ENCODE data around the gene YAF2.
A peak's percentile ranks its signal among the peaks of the same experiment; 100 is the strongest.

Gene YAF2
- 39.5 to 103 reads per million in 2 donors for total RNA-seq

GRCh38 chr12:42238240-42239140 lies at the start of gene YAF2:
Gene YAF2, minus strand, starts transcription at chr12:42238248. Its CDS starts 68 bp downstream, at chr12:42238180.
- peak; percentile 84 for DNase-seq

GRCh38 chr12:42286741-42287140 lies 48.7 kb upstream of the YAF2 start:
- no peak for DNase-seq

- DNase-seq = no peak
Observed at GRCh38 chr12:42285431-42285830, 47.4 kb upstream of the YAF2 start.

DNA sequence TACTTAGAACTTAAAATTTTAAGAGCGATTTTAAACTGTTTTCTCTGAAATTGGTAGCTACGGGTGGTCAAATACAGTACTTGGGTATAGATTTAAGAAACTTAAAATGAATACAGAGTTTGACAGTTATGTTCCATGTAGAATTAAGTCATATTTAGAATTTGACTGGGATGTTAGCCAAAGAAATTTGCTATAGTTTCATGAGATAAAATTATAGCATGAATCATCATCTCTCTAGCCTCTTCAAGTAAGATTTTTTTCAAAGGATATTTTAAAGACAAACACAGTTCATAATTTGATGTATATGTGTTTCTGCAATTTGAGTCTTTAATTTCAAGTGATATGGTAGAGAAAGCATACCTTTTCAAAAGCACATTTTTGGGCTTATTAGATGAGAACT lies 46.8 kb upstream of the YAF2 start:
- no peak for DNase-seq

DNA sequence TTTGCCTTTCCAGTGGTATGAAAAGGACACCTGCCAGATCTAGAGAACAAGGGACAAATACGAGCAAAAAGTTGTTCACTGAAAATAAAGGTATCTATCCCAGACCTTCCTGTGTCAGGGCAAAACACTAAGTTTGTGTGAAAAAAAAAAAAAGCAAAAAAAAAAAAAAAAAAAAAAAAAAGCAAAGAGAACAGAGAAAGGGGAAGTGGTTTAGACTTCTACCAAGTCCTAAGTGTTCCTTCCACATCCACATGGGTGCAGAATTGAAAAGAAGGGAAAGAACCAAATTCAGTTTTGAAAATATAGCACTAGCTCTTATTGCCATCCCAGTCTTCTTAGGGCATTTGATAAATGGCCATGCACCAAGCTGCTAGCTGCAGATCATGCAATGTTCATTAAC lies 46.1 kb upstream of the YAF2 start:
- no peak for DNase-seq

DNA sequence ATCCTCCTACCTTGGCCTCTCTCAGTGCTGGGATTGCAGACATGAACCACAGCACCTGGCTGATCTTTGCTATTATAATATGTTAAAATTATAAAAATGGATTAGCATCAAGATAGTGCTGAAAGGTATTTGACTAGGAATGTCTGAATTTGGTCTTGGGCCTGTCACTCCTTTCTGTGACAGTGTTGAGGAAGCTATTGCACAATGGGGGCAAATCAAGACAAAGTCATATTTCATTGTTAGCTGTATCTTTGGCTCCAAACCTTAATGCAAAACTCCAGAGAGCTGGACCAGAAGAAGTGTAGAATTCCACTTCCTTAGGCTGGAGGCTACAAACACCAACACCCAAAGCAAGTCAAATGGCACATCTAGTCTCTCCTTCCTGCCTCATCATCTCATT lies 45.7 kb upstream of the YAF2 start:
- no peak for DNase-seq

- DNase-seq = no peak
Observed at GRCh38 chr12:42282294-42282693, 44.2 kb upstream of the YAF2 start.

DNA sequence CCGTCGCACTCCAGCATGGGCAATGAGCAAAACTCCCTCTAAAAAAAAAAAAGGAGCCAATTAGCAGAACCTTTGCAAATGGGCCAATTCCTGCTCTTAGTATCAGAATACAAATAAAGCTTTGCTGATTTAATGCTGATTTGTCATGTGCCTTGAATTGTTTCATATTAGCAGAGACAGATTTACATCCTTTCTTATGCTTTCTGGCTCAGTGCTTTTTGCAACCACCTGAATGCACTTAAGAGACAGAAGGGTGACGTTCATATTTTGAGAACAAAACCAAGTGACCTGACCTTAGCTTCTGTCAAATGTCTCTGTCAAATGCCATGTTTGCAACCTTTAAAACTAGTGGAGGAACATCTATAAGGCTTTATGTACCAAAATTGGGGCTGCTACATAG lies 43.8 kb upstream of the YAF2 start:
- no peak for DNase-seq

DNA sequence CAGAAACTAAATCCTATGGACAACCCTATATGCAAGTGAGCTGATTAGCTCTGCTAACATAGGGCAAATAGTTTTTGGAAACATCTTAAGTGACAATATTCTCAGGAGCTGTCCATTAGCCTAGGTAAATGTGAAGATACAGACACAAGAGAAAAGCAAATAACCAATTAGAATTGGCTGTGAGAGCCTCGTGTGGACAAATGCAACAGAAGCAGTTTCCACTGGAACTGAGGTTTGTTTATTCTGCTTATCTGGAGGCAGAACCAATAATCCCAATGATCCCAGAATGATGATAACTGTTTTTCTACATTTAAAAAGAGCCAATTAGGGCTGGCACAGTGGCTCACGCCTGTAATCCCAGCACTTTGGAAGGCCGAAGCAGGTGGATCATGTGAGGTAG lies 43.2 kb upstream of the YAF2 start:
- no peak for DNase-seq

DNA sequence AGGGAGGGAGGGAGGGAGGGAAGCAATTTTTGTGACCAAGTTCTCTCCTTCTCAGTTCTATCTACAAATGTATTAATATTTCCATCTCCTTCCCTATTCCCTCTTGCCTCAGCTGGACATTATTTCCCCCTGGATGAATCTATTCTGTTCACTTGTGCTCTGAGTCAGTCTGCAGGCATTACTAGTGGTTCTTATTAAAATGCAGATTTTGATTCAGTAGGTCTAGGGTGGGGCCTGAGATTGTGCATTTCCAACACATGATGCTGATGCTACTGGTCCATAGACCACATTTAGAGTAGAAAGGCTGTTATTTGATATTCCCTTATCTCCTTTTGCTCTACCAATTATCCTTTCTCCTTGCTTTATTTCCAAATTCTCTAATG lies 40.1 kb upstream of the YAF2 start:
- no peak for DNase-seq

GRCh38 chr12:42277396-42278127 lies 39.5 kb upstream of the YAF2 start:
- DNase-seq = no peak

- no peak for DNase-seq
Observed at GRCh38 chr12:42275499-42275898, 37.5 kb upstream of the YAF2 start.

DNA sequence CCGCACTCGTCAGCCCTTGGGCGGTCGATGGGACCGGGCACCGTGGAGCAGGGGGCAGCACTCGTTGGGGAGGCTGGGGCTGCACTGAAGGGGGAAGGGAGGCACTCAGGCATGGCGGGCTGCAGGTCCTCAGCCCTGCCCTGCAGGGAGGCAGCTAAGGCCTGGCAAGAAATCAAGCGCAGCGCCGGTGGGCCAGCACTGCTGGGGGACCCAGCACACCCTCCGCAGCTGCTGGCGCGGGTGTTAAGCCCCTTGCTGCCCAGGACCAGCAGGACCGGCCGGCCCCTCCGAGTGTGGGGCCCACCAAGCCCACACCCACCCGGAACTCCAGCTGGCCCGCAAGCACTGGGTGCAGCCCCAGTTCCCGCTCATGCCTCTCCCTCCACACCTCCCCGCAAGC lies 35.7 kb upstream of the YAF2 start:
- no peak for DNase-seq

DNA sequence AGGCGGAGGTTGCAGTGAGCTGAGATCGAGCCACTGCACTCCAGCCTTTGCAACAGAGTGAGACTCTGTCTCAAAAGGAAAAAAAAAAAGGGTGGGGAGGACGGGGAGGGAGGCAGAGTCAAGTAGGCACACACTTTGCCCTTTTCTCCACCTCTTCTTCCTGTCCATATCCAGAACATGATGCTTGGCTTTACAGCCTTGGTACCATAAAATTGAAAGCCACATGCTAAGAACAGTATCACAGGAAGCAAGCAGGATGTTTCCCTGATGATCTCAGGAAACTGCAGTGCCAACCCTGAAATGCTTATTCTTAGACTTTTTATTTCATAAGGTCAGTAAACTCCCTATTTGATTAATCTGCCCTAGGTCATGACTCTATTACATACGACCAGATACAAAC lies 32.5 kb upstream of the YAF2 start:
- DNase-seq = no peak

GRCh38 chr12:42267413-42268190 lies 29.6 kb upstream of the YAF2 start:
- no peak for DNase-seq

DNA sequence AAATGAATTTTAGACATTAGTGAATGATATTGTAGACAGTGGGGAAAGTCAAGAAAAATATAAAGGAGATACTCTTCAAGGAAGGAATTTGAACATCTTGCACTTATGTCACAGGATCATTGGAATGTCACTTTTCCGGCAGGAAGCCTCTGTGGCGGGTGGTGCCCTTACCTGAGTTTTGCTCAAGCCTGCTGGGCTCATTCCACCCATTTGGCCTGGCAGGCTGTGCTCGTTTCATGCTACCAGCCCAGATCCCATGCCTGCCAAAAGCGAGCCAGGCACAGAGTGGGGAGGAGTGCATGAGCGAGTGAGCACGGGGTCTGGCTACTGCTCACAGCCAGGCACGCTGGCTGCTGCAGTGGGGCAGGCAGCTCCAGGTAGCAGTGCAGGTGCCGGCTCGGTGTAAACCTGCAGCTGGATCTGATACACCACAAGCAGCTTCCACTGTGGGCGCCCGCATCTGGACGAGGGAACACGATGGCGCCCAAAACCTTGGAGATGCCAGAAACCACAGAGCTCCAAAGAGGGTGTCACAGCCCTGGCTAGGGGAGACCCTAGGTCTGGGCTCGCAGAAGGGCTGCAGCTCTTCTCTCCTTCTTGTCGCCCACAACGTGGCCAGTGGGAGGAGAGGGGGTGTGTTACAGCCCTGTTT lies 28.7 kb upstream of the YAF2 start:
- DNase-seq = no peak

- DNase-seq = no peak
Observed at GRCh38 chr12:42262271-42262670, 24.2 kb upstream of the YAF2 start.

GRCh38 chr12:42261708-42262107 lies 23.7 kb upstream of the YAF2 start:
- no peak for DNase-seq

DNA sequence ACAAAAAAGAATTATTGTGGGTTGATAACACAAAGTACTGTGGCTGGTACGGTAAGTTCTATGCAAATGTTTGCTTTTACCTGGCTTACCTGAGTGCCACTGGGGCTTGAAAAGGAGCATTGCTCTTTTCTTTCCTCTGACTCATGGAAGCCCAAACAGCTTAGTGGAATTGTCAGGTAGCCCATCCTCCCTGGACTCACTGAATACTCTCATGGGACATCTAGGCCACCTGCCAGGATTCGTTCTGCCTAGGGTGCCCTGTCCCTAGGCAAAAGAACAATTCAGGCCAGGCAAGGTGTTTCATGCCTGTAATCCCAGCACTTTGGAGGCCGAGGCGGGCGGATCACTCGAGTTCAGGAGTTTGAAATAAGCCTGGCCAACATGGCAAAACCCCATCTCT lies 22.5 kb upstream of the YAF2 start:
- no peak for DNase-seq

DNA sequence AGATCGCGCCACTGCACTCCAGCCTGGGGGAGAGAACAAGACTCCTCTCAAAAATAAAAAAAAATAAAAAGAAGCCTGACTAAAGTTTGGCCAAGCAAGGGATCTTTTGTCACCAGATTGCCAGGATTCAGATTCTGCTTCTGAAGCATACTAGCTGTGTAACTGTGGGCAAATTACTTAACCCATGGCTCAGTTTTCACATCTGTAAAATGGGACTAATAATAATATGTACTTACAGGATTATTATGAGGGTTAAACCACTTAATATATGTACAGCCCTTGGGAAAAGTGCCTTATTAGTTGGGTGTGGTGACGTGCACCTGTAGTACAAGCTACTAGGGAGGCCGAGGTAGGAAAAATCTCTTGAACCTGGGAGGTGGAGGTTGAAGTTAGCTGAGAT lies 21.7 kb upstream of the YAF2 start:
- DNase-seq = no peak

- DNase-seq = no peak
Observed at GRCh38 chr12:42255866-42256261, 17.8 kb upstream of the YAF2 start.

DNA sequence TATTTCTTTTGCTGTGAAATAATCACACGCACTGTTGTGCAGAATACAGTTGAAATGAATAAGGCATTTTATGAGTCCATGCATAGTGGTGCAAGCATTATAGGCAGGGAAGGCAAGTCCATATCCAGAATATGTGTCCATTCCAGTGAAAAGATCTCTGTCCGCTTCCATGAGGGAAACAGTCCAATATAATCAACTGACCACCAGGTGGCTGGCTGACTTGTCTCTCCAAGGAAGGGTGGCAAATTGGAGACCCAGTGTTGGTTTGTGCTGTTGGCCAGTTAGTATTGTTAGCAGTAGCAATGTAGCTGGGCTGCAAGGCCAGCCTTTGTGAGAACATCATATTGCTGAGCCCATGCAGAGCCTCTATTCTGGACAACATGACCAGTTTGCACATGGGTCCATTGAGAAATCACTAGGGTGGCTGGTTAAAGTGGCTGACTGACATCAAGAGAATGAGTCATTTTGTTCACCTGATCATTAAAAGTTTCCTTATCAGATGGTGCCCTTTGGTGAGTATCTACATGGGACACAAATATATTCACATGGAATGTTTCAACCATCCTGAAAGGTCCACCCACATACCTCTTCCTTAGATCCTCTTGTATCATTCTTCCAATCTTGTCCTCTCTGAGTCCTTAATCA lies 17.3 kb upstream of the YAF2 start:
- DNase-seq = no peak
